Neural cell (in vitro differentiated cells): ENCODE data around the gene NOX4. TPM values are rescaled to one million over a fixed set of nuclear protein-coding genes. Genes with fewer than 3 reads are reported as not detected.

ENCODE experiments used
- H2AFZ ChIP-seq: fragments of 200-600, 300-800 bp; sonication (generic), shearing (Covaris generic); 2 replicates; pipeline ENCODE4 v1.6.0; 2014; ENCODE audit warnings: low read depth, mild to moderate bottlenecking, antibody characterized with exemption, low read length, moderate library complexity
- H3F3A ChIP-seq: fragments of 200-600 bp; shearing (Covaris generic); 2 replicates; pipeline ENCODE4 v1.6.1; 2016; ENCODE audit warnings: mild to moderate bottlenecking, moderate library complexity, mixed read lengths, antibody characterized with exemption, low read length; ENCODE audit not compliant: insufficient read depth, poor library complexity, severe bottlenecking
- H3K27ac ChIP-seq: fragments of 200-600, 300-800 bp; sonication (generic), shearing (Covaris generic); 2 replicates; pipeline ENCODE4 v1.5.1; 2014; ENCODE audit warnings: mild to moderate bottlenecking, low read length, moderate library complexity
- H3K27me3 ChIP-seq: fragments of 300-800, 200-600 bp; sonication (generic), shearing (Covaris generic); 2 replicates; pipeline ENCODE4 v1.6.0; 2014; ENCODE audit warnings: mild to moderate bottlenecking, low read depth, low read length, moderate library complexity; ENCODE audit not compliant: insufficient read depth
- H3K36me3 ChIP-seq: fragments of 300-800, 200-600 bp; sonication (generic), shearing (Covaris generic); 2 replicates; pipeline ENCODE4 v1.5.1; 2014; ENCODE audit warnings: mild to moderate bottlenecking, antibody characterized with exemption, low read length, moderate library complexity; ENCODE audit not compliant: insufficient read depth
- H3K4me2 ChIP-seq: fragments of 300-800, 200-600 bp; sonication (generic), shearing (Covaris generic); 2 replicates; pipeline ENCODE4 v1.6.0; 2014; ENCODE audit warnings: mild to moderate bottlenecking, low read length
- H3K4me3 ChIP-seq: fragments of 300-800, 200-600 bp; sonication (generic), shearing (Covaris generic); 2 replicates; pipeline ENCODE4 v1.5.1; 2014; ENCODE audit warnings: mild to moderate bottlenecking, low read length, moderate library complexity
- H3K79me2 ChIP-seq: fragments of 200-600 bp; shearing (Covaris generic); replicated peaks from 2 replicates; pipeline ENCODE4 v1.6.0; 2014; ENCODE audit warnings: mild to moderate bottlenecking, low read length, moderate library complexity; ENCODE audit not compliant: insufficient read depth
- H3K9ac ChIP-seq: fragments of 300-800, 200-600 bp; sonication (generic), shearing (Covaris generic); 2 replicates; pipeline ENCODE4 v1.6.1; 2016; ENCODE audit warnings: mild to moderate bottlenecking, low read length, mixed read lengths
- H3K9me2 ChIP-seq: fragments of 200-600 bp; shearing (Covaris generic); 2 replicates; pipeline ENCODE4 v1.6.1; 2016; ENCODE audit warnings: mild to moderate bottlenecking, low read length, mixed read lengths; ENCODE audit not compliant: insufficient read depth
- H3K9me3 ChIP-seq: fragments of 200-600, 300-800 bp; sonication (generic), shearing (Covaris generic); 2 replicates; pipeline ENCODE4 v1.6.1; 2016; ENCODE audit warnings: mild to moderate bottlenecking, mixed run types, low read length, moderate library complexity, mixed read lengths
- H4K20me1 ChIP-seq: fragments of 200-600 bp; shearing (Covaris generic); 2 replicates; pipeline ENCODE4 v1.6.1; 2016; ENCODE audit warnings: mild to moderate bottlenecking, mixed run types; ENCODE audit not compliant: insufficient read depth
- EP300 ChIP-seq: fragments of 450-650 bp; conservative IDR thresholded peaks from 2 replicates; pipeline ENCODE4 v1.6.1; 2014; ENCODE audit warnings: antibody characterized with exemption, mild to moderate bottlenecking, moderate library complexity; ENCODE audit not compliant: poor library complexity, severe bottlenecking
- EZH2 ChIP-seq: fragments of 200-600, 300-800 bp; shearing (Covaris generic), sonication (generic); IDR thresholded peaks from 2 replicates; pipeline ENCODE4 v1.6.1; 2014; ENCODE audit warnings: antibody characterized with exemption, low read length, borderline replicate concordance, mild to moderate bottlenecking; ENCODE audit not compliant: insufficient read depth, poor library complexity, severe bottlenecking
- MXI1 ChIP-seq: fragments of 450-650 bp; conservative IDR thresholded peaks from 2 replicates; pipeline ENCODE4 v1.6.1; 2014; ENCODE audit warnings: antibody characterized with exemption, mild to moderate bottlenecking; ENCODE audit not compliant: poor library complexity, severe bottlenecking
- POLR2AphosphoS5 ChIP-seq: IDR thresholded peaks from 2 replicates; pipeline ENCODE4 v1.6.1; 2012
- RAD21 ChIP-seq: fragments of 450-650 bp; conservative IDR thresholded peaks from 2 replicates; pipeline ENCODE4 v1.6.1; 2014; ENCODE audit warnings: antibody characterized with exemption, mild to moderate bottlenecking, moderate library complexity
- REST ChIP-seq: IDR thresholded peaks from 2 replicates; pipeline ENCODE4 v1.6.1; 2012; ENCODE audit warnings: borderline replicate concordance
- SMC3 ChIP-seq: fragments of 450-650 bp; conservative IDR thresholded peaks from 2 replicates; pipeline ENCODE4 v1.6.1; 2014; ENCODE audit warnings: antibody characterized with exemption, mild to moderate bottlenecking, moderate library complexity; ENCODE audit not compliant: poor library complexity
- TAF1 ChIP-seq: IDR thresholded peaks from 2 replicates; pipeline ENCODE4 v1.6.1; 2012; ENCODE audit warnings: low read depth
- polyA plus RNA-seq: library from polyadenylated mRNA; depleted of rRNA; stranded (reverse); fragments of >200 nt; gene quantifications from 2 replicates; pipeline ENCODE4 v1.2.3, GENCODE V29; 2014
- TF ChIP-seq, protein P1 (sequence below): fragments of 450-650 bp; IDR thresholded peaks from 2 replicates; pipeline ENCODE4 v1.5.1; 2014; ENCODE audit warnings: antibody characterized with exemption, mild to moderate bottlenecking, moderate library complexity; ENCODE audit not compliant: poor library complexity, severe bottlenecking

The NOX4 gene
- polyA plus RNA-seq, 1 donor from 2014 or later, result 0.71 TPM

GRCh38 chr11:89493431-89493830 lies 2.3 kb upstream of the NOX4 start:
- H3K9me2 ChIP-seq, result no peaks in the 10 kb centered on the region
- no peak overlapping the region for H3K27ac ChIP-seq
- H3K4me2 ChIP-seq, result no peak overlapping the region
- no peak overlapping the region for H3K9ac ChIP-seq
- no peaks in the 10 kb centered on the region for H3K9me3 ChIP-seq
- H3F3A ChIP-seq, result no peaks in the 10 kb centered on the region
- no peaks in the 10 kb centered on the region for H3K79me2 ChIP-seq
- H3K4me3 ChIP-seq, result no peak overlapping the region
- H3K36me3 ChIP-seq, result no peaks in the 10 kb centered on the region
- no peaks in the 10 kb centered on the region for H4K20me1 ChIP-seq
- no peak overlapping the region for H2AFZ ChIP-seq
- H3K27me3 ChIP-seq, result no peaks in the 10 kb centered on the region
- TF ChIP-seq REST (no peak), EZH2 (no peak), TAF1 (no peak), SMC3 (no peak), RAD21 (no peak), EP300 (no peak), MXI1 (no peak)
- TF ChIP-seq, protein P1, sequence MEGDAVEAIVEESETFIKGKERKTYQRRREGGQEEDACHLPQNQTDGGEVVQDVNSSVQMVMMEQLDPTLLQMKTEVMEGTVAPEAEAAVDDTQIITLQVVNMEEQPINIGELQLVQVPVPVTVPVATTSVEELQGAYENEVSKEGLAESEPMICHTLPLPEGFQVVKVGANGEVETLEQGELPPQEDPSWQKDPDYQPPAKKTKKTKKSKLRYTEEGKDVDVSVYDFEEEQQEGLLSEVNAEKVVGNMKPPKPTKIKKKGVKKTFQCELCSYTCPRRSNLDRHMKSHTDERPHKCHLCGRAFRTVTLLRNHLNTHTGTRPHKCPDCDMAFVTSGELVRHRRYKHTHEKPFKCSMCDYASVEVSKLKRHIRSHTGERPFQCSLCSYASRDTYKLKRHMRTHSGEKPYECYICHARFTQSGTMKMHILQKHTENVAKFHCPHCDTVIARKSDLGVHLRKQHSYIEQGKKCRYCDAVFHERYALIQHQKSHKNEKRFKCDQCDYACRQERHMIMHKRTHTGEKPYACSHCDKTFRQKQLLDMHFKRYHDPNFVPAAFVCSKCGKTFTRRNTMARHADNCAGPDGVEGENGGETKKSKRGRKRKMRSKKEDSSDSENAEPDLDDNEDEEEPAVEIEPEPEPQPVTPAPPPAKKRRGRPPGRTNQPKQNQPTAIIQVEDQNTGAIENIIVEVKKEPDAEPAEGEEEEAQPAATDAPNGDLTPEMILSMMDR, result no peak

- no peak overlapping the region for H3K27ac ChIP-seq
- H3K27me3 ChIP-seq, result no peaks in the 10 kb centered on the region
Measured at GRCh38 chr11:89490602-89490980, 584 bp downstream of the NOX4 start.

More at GRCh38 chr11:89490602-89490980, 584 bp downstream of the NOX4 start:
- no peak overlapping the region for H3K9ac ChIP-seq
- TF ChIP-seq REST, result no peak
- no peak for TF ChIP-seq SMC3
- no peak for TF ChIP-seq POLR2AphosphoS5
- no peak for TF ChIP-seq RAD21
- no peak for TF ChIP-seq EP300
- no peak for TF ChIP-seq TAF1
- H3K9me2 ChIP-seq, result no peaks in the 10 kb centered on the region
- H3K36me3 ChIP-seq, result no peaks in the 10 kb centered on the region
- peak overlapping the region; percentile 66 for H3K4me3 ChIP-seq
- H2AFZ ChIP-seq, result no peak overlapping the region
- no peaks in the 10 kb centered on the region for H4K20me1 ChIP-seq
- no peak overlapping the region for H3K4me2 ChIP-seq
- H3F3A ChIP-seq, result no peaks in the 10 kb centered on the region
- no peaks in the 10 kb centered on the region for H3K9me3 ChIP-seq
- no peaks in the 10 kb centered on the region for H3K79me2 ChIP-seq
